Measurements from ENCODE around the gene SVIL.

Gene SVIL

GRCh38 chr10:29600067-29600466 lies 34.7 kb downstream of the SVIL start:
- no peak for TF ChIP-seq CTCF (IDR thresholded peaks at IDR 0.05; ENCODE audit: low read depth, low read length)
- H3K4me3 ChIP-seq (ENCODE audit: low read depth, low read length) = no peak overlapping the region

- no peak overlapping the region for H3K4me3 ChIP-seq (ENCODE audit: low read depth, low read length)
- TF ChIP-seq CTCF (IDR thresholded peaks at IDR 0.05; ENCODE audit: low read depth, low read length) = no peak
Measured at GRCh38 chr10:29598851-29599311, 35.9 kb downstream of the SVIL start.

GRCh38 chr10:29596826-29597225 lies 37.9 kb downstream of the SVIL start:
- TF ChIP-seq CTCF (IDR thresholded peaks at IDR 0.05; ENCODE audit: low read depth, low read length) = no peak
- no peak overlapping the region for H3K4me3 ChIP-seq (ENCODE audit: low read depth, low read length)

- H3K4me3 ChIP-seq (ENCODE audit: low read depth, low read length) = no peak overlapping the region
- TF ChIP-seq CTCF (IDR thresholded peaks at IDR 0.05; ENCODE audit: low read depth, low read length) = no peak
Measured at GRCh38 chr10:29596356-29596755, 38.4 kb downstream of the SVIL start.

- no peak overlapping the region for H3K4me3 ChIP-seq (ENCODE audit: low read depth, low read length)
Measured at GRCh38 chr10:29595636-29596225, 39.0 kb downstream of the SVIL start.

GRCh38 chr10:29595146-29595545 lies 39.6 kb downstream of the SVIL start:
- H3K4me3 ChIP-seq (ENCODE audit: low read depth, low read length) = no peak overlapping the region
- no peak for TF ChIP-seq CTCF (IDR thresholded peaks at IDR 0.05; ENCODE audit: low read depth, low read length)

More at GRCh38 chr10:29595636-29596225, 39.0 kb downstream of the SVIL start:
- no peak for TF ChIP-seq CTCF (IDR thresholded peaks at IDR 0.05; ENCODE audit: low read depth, low read length)

- TF ChIP-seq CTCF (IDR thresholded peaks at IDR 0.05; ENCODE audit: low read depth, low read length) = no peak
- no peak overlapping the region for H3K4me3 ChIP-seq (ENCODE audit: low read depth, low read length)
Measured at GRCh38 chr10:29591651-29591968, 43.2 kb downstream of the SVIL start.

Data from WI38 (cell line).